PC-9 (cell line): ENCODE results near the gene CBLN3. TPM values are rescaled to one million over a fixed set of nuclear protein-coding genes. Genes with fewer than 3 reads are reported as not detected.

Experiments used
- BruUV-seq: library from RNA; stranded (reverse); fragments of 400-500 nt; replicated peaks from 2 replicates; lab custom pipeline; 2021; lab: Mats Ljungman, UMichigan
- CTCF ChIA-PET: fragments of 300-600 bp; sonication (Branson Sonifier 250); formaldehyde crosslinking; loops from one replicate; lab custom pipeline; 2022; ENCODE audit warnings: antibody characterized with exemption; lab: Charles Lee
- POLR2A ChIA-PET: fragments of 300-600 bp; sonication (Branson Sonifier 250); formaldehyde crosslinking; loops from one replicate; lab custom pipeline; 2022; ENCODE audit warnings: antibody characterized with exemption; ENCODE audit not compliant: unreplicated experiment; lab: Charles Lee
- DNase-seq, 2 experiments: peaks; one replicate each; pipeline versions ENCODE4 v3.0.0 to v3.0.0-alpha.2; 2015 to 2022; ENCODE audit warnings: mixed read lengths in 1 of 2
- H2AFZ ChIP-seq: fragments of 200-600 bp; sonication (generic); 2 replicates; pipeline ENCODE4 v1.8.1; 2017; ENCODE audit warnings: antibody characterized with exemption
- H3F3A ChIP-seq: fragments of 200-600 bp; sonication (generic); 2 replicates; pipeline ENCODE4 v1.8.1; 2017; ENCODE audit warnings: antibody characterized with exemption, mild to moderate bottlenecking, low read depth; ENCODE audit not compliant: insufficient read depth
- H3K27ac ChIP-seq: fragments of 200-600 bp; sonication (generic); 2 replicates; pipeline ENCODE4 v1.6.1; 2016; ENCODE audit warnings: mixed run types
- H3K27me3 ChIP-seq: fragments of 200-600 bp; sonication (generic); 2 replicates; pipeline ENCODE4 v1.6.1; 2016; ENCODE audit warnings: low read depth, mixed run types; ENCODE audit not compliant: insufficient read depth
- H3K36me3 ChIP-seq: fragments of 200-600 bp; sonication (generic); 2 replicates; pipeline ENCODE4 v1.6.1; 2016; ENCODE audit warnings: low read depth, mixed run types
- H3K4me1 ChIP-seq: fragments of 200-600 bp; sonication (generic); replicated peaks from 2 replicates; pipeline ENCODE4 v1.6.1; 2016; ENCODE audit warnings: mixed run types; ENCODE audit not compliant: insufficient read depth
- H3K4me2 ChIP-seq: fragments of 200-600 bp; sonication (generic); 2 replicates; pipeline ENCODE4 v1.6.1; 2017; ENCODE audit warnings: mixed run types
- H3K4me3 ChIP-seq: fragments of 200-600 bp; sonication (generic); 2 replicates; pipeline ENCODE4 v1.6.1; 2016; ENCODE audit warnings: mixed run types
- H3K79me2 ChIP-seq: fragments of 200-600 bp; sonication (generic); 2 replicates; pipeline ENCODE4 v1.6.1; 2017; ENCODE audit warnings: low read depth, mixed run types
- H3K9me2 ChIP-seq: fragments of 200-600 bp; sonication (generic); 2 replicates; pipeline ENCODE4 v1.8.1; 2017; ENCODE audit warnings: mild to moderate bottlenecking; ENCODE audit not compliant: insufficient read depth
- H3K9me3 ChIP-seq: fragments of 200-600 bp; sonication (generic); 2 replicates; pipeline ENCODE4 v1.8.1; 2016; ENCODE audit warnings: low read depth; ENCODE audit not compliant: insufficient read depth
- H4K20me1 ChIP-seq: fragments of 200-600 bp; sonication (generic); 2 replicates; pipeline ENCODE4 v1.8.1; 2017; ENCODE audit not compliant: insufficient read depth
- EZH2 ChIP-seq: fragments of 200-600 bp; sonication (generic); IDR thresholded peaks from 2 replicates; pipeline ENCODE4 v1.8.0; 2017; ENCODE audit warnings: antibody characterized with exemption, low read depth
- intact Hi-C: fragments of 100-400 bp; cut with micrococcal nuclease; formaldehyde crosslinking; loops from one replicate; pipeline ENCODE4 v1.10.0; 2022; ENCODE audit not compliant: unreplicated experiment
- total RNA-seq: library from RNA; stranded (reverse); gene quantifications from 2 replicates; pipeline ENCODE4 v1.2.3, GENCODE V29; 2021
- TF ChIP-seq, protein P1 (sequence below): fragments of 200-600 bp; sonication (generic); conservative IDR thresholded peaks from 2 replicates; pipeline ENCODE4 v1.6.1; 2017; ENCODE audit warnings: mixed run types, antibody characterized with exemption, mild to moderate bottlenecking, moderate library complexity

Gene CBLN3
- total RNA-seq, 1 experiment from 2014 or later: 8.3 TPM

DNA sequence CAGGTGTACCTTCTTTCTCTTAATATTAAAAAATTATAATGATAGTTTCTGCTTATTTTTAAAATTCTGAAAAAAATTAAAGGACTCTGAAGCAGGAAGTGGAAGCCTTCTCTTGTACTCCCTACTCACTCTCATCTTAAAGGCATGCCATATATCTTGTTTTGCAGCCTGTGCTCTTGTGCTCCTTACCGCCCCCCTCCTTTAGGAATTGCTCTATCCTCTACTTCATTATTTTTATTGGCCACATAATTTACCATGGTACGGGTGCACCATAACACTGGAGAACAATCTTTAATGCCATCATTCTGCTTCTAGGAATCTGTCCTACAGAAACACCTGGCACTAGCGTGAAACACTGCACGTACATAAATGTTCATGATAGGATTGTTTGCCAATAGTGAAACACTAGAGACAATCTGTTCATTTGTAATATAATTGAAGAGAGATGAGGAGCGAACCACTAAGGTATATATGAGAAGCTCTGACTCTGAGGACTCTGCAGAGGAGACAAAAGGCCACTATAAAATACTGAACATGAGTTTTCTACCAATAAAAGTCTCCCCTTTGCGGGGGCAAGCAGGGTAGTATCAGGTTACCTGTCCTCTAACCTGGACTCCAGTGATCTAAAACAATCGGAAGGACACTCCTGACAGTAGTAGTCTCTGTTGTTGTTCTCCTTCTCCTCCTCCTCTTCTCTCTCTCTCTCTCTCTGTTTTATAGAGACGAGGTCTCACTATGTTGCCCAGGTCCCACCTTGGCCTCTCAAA is 37.0 kb downstream of the CBLN3 start:
- no peaks in the 10 kb centered on the region for H3K9me3 ChIP-seq
- H3K4me3 ChIP-seq: peak overlapping the region; percentile 55; the same call in 1 of the 2 replicates
- POLR2A ChIA-PET: interaction anchor here (0.6 to 1.6 kb wide), 2 partner anchors 26 to 38 kb away, joined by 5 to 11 read pairs; partner anchors contain the start of genes CBLN3 and KHNYN
- CTCF ChIA-PET: interaction anchor here (0.5 kb wide), 2 partner anchors 9 to 302 kb away, joined by 4 to 15 read pairs; no protein-coding TSS in a partner anchor
- H3K36me3 ChIP-seq: no peaks in the 10 kb centered on the region
- peaks cover 17% of the 10 kb centered on the region for H3F3A ChIP-seq
- BruUV-seq: TSS peak; percentile 90
- DNase-seq: peak; percentile 49 to 90
- peak overlapping the region; percentile 79 for H3K4me2 ChIP-seq
- TF ChIP-seq, protein P1, sequence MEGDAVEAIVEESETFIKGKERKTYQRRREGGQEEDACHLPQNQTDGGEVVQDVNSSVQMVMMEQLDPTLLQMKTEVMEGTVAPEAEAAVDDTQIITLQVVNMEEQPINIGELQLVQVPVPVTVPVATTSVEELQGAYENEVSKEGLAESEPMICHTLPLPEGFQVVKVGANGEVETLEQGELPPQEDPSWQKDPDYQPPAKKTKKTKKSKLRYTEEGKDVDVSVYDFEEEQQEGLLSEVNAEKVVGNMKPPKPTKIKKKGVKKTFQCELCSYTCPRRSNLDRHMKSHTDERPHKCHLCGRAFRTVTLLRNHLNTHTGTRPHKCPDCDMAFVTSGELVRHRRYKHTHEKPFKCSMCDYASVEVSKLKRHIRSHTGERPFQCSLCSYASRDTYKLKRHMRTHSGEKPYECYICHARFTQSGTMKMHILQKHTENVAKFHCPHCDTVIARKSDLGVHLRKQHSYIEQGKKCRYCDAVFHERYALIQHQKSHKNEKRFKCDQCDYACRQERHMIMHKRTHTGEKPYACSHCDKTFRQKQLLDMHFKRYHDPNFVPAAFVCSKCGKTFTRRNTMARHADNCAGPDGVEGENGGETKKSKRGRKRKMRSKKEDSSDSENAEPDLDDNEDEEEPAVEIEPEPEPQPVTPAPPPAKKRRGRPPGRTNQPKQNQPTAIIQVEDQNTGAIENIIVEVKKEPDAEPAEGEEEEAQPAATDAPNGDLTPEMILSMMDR: peak; percentile 51
- TF ChIP-seq EZH2: no peak
- H3K27ac ChIP-seq: peak overlapping the region; percentile 100
- no peaks in the 10 kb centered on the region for H4K20me1 ChIP-seq
- H3K9me2 ChIP-seq: no peaks in the 10 kb centered on the region
- H3K4me1 ChIP-seq: peaks cover 36% of the 10 kb centered on the region
- peak overlapping the region; percentile 79 for H2AFZ ChIP-seq
- intact Hi-C loops: loop anchor here (1.0 to 2.0 kb wide), 2 partner anchors 25 to 38 kb away; no protein-coding TSS in a partner anchor
- no peaks in the 10 kb centered on the region for H3K27me3 ChIP-seq
- 0 out of 2 replicates have a peak, but pooled peaks cover 3% of the 10 kb centered on the region for H3K79me2 ChIP-seq

DNA sequence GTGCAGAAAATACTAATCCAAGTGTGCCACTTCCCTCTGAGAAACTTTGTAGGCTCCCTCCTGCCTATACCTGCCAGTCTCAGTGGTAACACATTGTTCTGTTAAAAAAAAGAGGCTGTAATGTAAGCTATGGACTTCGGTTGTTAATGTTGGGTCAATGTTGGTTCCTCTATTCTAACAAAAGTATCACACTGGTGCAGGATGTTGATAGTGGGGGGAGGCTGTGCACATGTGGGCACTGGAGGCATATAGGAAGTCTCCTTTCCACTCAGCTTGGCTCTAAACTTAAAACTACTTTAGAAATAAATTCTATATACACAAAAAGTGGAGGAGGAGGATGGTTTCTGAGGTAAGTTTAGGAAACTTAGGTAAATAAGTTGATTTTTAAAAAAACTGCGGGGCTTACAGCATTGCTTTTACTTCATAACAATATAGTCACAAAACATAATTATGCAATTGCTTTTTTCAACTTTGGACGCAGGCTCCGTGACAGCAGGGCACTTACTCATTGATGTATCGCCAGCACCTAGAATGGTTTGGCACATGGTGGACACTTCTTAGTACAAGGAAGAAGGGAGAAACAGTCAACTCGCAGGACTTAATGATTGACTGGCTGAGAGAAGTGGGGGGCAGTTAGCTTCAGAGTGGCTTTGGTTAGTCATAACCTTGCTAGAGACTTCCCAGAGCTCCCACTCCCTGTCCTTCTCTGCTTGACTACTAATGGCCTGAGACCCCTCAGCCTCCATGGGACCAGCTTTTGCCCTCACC is 38.6 kb downstream of the CBLN3 start:
- Histone ChIP-seq H2AFZ (peak overlapping the region; percentile 79; the same call in 1 of the 2 replicates), H4K20me1 (no peaks in the 10 kb centered on the region), H3K4me1 (peaks cover 36% of the 10 kb centered on the region), H3F3A (peaks cover 17% of the 10 kb centered on the region), H3K27me3 (no peaks in the 10 kb centered on the region), H3K79me2 (0 out of 2 replicates have a peak, but pooled peaks cover 3% of the 10 kb centered on the region), H3K4me2 (peak overlapping the region; percentile 79), H3K9me3 (no peaks in the 10 kb centered on the region), H3K27ac (peak overlapping the region; percentile 100), H3K4me3 (peak overlapping the region; percentile 55; the same call in 1 of the 2 replicates), H3K36me3 (no peaks in the 10 kb centered on the region), H3K9me2 (no peaks in the 10 kb centered on the region)
- POLR2A ChIA-PET: interaction anchor here (1.6 kb wide), 1 partner anchor 39 kb away, joined by 11 read pairs; the partner anchor contains the start of genes CBLN3 and KHNYN
- CTCF ChIA-PET: no interaction called here
- no peak for TF ChIP-seq EZH2
- TF ChIP-seq, protein P1: no peak
- no peak for DNase-seq
- no TSS peak for BruUV-seq
- intact Hi-C loops: no loop called here

DNA sequence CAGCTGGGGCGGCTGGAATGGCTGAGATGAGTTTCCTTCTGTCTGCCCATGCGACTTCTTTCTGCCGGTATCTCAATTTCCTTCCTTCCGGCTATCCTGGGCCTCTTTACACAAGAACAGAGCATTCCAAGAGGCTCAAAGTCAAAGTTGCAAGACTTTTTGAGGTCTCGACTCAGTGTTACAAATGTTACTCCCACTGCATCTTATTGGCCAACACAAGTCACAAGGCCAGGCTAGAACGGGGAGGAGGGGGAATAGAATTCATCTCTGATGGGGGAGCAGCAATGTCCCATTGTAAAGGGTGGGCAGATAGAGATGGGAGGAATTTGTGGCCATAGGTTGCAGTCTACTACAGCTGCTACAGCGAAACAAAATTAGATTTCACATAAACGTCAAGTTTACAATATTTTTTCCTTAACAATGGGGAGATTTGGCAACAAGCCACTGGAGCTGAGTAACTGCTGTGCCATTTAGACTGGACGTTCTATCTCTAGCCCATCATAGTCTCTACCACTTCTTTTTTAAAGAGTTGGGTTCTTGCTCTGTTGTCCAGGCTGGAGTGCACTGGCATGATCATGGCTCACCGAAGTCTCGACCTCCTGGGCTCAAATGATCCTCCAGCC is 40.1 kb downstream of the CBLN3 start:
- Histone ChIP-seq H3K27me3 (no peaks in the 10 kb centered on the region), H3K9me2 (no peaks in the 10 kb centered on the region), H3F3A (peaks cover 17% of the 10 kb centered on the region), H3K9me3 (no peaks in the 10 kb centered on the region), H3K79me2 (0 out of 2 replicates have a peak, but pooled peaks cover 3% of the 10 kb centered on the region), H4K20me1 (no peaks in the 10 kb centered on the region), H3K27ac (no peak overlapping the region), H3K4me2 (no peak overlapping the region), H3K36me3 (no peaks in the 10 kb centered on the region), H2AFZ (no peak overlapping the region), H3K4me3 (no peak overlapping the region), H3K4me1 (peaks cover 31% of the 10 kb centered on the region)
- TF ChIP-seq EZH2: no peak
- TF ChIP-seq, protein P1: no peak
- intact Hi-C loops: no loop called here
- POLR2A ChIA-PET: no interaction called here
- no peak for DNase-seq
- BruUV-seq: no TSS peak
- CTCF ChIA-PET: interaction anchor here (0.7 kb wide), 1 partner anchor 23 kb away, joined by 3 read pairs; no protein-coding TSS in a partner anchor
